Measurements from ENCODE around the gene LBH.

The LBH gene

DNA sequence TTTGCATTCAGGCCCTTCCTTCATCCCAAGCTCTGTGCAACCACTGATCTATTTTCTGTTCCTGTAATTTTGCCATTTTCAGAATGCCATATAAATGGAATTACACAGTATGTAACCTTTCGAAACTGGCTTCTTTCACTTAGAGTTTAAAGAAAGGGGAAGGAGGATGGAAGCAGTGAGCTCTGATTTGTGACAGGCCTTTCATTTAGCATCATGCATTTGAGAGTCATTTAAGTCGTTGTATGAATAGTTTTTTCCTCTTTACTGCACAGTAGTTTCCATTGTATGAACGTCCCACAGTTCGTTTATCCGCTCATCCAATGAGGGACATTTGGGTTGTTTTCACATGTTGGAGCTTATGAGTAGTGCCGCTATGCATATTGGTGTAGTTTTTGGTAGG, 67.0 kb downstream of the LBH start:
- FAIRE-seq: no peak
- peak; percentile 16 for DNase-seq (ENCODE audit: insufficient read length, low spot score)

DNA sequence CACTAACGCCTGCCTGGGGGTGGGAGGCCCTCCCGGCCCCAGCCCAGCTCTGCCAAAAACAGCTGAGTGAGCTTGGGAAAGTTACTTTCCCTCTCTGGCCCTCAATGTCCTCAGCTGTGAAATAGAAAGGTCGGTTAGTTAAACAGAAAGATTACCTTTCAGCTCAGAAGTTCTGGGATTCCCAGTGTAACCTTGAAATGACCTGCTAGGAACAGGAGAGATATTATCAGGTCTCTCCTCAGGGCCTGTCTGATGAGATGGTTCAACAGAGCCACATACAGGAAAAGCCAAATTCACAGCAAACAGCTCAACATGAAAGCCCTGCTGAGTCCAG, 68.8 kb downstream of the LBH start:
- DNase-seq (ENCODE audit: insufficient read length, low spot score) (no peak), FAIRE-seq (no peak)

DNA sequence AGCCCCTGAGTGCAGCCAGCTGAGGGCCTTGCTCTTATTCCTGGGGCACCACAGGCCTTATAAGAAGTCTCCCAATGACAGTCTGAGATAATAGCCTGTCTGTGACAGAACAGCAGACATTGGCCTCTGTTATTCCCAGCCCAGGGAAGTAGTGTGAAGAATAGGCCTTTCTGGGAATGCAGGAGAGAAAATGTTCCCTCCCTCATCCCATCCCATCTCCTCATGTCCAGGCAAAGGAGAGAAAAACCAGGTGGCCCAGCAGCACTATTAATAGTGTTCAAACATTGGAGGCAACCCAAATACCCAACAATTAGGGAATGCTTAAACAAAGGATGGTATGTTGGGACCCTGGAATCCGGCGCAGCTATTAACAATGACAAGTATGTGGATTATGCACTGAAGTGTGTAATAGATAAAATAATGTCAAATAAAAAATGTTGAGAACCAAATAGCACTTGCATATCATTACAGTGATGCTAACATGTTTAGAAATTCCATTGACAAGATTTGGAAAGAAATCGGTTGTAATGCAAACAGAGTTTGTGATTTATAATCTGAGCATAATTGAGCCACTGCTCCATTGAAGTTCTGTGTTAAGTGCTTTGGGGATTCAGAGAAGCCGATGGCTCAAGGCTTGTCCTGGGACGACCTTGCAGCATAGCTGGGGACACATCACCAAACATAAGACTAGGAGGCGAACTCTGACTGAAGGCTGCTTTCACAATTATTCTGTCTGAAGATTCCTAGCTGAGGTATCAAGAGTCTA, 69.3 kb downstream of the LBH start:
- no peak for DNase-seq (ENCODE audit: insufficient read length, low spot score)
- no peak for FAIRE-seq

DNA sequence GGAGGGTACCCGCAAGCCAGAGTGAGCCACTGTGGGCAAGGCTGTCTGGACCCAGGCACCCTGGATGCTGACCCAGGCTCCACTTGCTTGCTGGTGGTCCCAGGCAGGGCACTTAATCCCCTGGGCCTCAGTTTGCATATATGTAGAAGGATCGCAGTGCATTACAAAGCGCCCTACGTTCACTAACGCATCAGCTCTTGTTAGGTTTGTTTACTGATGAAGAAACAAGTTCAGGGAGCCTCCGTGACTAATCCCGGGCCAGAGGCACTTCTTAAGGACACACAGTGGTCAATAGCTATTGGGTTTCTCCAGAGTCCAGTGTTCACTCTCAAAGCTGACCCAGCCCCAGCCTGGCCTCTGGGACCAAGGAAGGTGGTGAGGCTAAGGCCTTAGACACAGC, 70.2 kb downstream of the LBH start:
- FAIRE-seq (no peak), DNase-seq (ENCODE audit: insufficient read length, low spot score) (no peak)

DNA sequence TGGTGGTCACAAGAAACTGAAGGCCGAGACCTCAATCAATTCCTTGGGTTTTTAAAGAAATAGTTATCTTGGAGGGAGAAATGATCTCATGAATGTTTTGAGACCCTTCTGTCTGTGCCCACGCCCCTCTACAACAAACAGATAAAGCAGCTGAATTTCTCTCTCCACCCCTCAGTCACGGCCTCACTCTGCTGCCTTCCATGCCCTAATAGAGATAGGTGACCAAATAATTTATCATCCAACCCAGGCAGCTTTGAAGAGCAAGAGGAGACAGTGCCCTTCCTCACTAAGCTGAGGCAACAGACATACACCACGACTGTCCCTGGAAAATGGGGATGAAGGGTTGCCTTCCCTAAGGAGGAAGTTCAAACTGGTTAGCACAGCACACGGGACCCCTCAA, 71.2 kb downstream of the LBH start:
- DNase-seq (ENCODE audit: insufficient read length, low spot score) (no peak), FAIRE-seq (no peak)

DNA sequence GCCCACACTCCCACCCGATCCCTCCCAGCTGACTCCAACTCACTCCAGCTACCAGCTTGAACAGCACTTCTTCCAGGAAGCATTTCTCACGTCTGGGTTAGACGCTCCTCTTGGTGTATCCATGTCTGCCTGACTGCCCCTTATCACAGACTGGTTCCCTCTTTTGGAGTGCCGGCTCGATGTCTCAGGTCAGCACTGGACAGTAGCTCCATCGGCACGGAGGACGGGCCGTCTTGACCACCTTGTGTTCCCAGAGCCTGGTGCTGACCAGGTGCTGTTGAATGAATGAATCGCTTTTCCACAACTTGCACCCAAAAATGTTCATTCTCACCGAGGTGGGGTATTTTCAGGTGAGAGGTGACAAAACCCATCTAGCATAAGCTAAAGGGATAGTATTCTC, 71.8 kb downstream of the LBH start:
- DNase-seq (ENCODE audit: insufficient read length, low spot score) (no peak), FAIRE-seq (no peak)

DNA sequence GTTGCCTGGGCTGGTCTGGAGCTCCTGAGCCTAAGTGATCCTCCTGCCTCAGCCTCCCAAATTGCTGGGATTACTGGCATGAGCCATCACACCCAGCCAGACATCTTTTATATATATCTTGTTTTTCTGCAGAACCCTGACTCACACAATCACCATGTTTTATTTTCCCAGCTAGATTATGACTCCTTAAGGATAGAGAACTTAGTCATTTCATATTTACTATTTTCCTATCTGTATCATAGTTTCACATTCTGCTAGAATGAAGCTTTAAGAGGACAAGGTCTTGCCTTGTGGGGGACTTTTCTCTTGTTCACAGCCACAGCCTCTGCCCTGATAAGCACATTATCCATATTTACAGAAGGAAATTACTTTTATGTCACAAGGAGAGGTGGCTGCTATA, 73.9 kb downstream of the LBH start:
- FAIRE-seq: no peak
- DNase-seq (ENCODE audit: insufficient read length, low spot score): no peak

DNA sequence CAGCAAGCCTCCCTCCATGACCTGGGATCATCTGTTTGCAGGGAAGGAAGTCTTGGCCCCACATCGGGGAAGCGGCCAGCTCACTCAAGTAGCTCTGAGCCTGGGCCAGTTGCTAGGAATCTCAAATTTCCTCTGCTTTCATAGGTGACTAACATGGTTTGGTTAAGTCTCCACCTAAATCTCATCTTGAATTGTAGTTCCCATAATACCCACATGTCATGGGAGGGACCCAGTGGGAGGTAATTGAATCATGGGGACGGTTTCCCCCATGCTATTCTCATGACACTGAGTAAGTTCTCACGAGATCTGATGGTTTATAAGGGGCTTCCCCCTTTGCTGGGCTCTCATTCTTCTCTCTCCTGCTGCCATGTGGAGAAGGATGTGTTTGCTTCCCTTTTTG, 75.2 kb downstream of the LBH start:
- FAIRE-seq (no peak), DNase-seq (ENCODE audit: insufficient read length, low spot score) (no peak)

DNA sequence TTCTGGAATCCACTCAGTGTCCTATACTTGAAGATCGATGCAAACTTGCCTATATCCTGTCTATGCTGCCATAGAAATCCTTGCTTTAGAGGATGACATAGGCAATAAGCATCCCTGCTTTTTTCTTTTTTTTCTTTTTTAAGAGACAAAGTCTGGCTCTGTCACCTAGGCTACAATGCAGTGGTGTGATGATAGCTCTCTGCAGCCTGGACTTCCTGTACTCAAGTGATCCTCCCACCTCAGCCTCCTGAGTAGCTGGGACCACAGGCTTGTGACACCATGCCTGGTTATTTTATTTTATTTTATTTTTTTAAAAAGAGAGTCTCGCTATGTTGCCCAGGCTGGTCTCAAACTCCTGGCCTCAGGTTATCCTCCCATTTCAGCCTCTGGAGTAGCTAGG, 76.9 kb downstream of the LBH start:
- DNase-seq (ENCODE audit: insufficient read length, low spot score) (no peak), FAIRE-seq (no peak)
